GM21825 (cell line): ENCODE data around the gene PHB1.
A peak's percentile ranks its signal among the peaks of the same experiment; 100 is the strongest.
"Not testable (repeated sequence)": the region's sequence is repeated elsewhere in the genome, so short reads cannot be mapped to it uniquely, and the experiment has no call there.

Source experiments
- ATAC-seq: cut with Tn5 transposase; IDR thresholded peaks from one replicate; pipeline ENCODE4 v1.9.1; 2021; ENCODE audit warnings: mild to moderate bottlenecking, moderate library complexity; ENCODE audit not compliant: unreplicated experiment

Gene PHB1

DNA sequence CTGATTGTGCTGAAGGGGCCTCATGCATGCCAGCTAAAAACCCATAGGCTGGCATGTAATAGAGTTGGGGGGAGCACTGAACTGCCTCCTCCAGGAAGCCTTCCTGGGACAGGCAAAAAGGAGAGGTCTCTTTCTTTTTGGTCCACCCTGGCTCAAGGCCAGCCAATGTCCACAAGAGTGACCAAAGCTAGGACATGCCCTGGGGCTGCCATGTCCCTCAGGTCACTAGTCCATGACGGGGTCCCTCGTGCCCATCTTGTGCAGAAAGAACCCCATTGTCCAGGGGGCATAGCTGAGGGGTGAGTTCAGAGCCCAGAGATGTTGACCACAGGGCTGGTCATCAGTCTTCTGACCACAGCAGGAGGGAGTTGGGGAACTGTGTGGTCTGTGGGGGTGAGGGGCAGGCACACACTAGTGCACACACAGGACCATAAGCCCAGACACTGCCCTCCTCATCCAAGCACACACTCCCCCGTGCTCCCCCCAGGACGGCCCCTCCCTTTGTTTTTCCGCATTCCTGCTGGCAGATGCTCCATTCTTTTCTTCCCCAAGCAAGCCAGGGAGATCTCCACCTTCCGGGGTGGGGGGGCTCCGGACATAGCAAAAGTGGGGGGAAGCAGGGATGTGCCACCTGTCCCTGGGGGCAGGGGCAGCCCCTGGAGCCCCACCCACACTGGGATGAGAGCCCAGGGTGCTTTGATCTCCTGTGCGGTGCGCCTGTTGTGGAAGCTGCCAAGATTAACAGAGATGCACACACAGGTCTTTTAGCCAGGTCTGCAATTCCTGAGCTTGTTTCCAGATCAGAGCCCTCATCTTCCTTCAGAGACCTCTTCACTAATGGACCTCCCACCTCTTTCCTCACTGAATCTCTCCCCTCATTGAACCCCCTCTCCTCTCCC, 25.2 kb upstream of the PHB1 start:
- no peak for ATAC-seq

DNA sequence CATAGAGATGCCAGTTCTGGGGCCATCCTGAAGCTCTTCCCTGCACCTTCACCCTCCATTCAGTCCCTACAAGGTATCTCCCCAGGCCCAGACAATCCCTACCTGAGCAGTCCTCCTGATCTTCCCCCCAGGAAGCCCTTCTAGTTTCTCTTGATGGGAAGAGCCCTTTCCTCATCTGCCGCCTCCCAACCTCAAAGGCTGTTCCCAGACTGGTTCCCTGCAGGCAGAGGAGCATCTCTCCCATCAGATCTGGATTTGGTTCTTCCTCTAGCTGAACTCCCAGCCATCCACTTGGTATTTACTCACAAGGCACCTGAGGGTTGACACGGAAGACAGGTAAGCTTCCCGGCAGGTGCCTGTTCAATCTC, 24.6 kb upstream of the PHB1 start:
- ATAC-seq, result no peak

- no peak for ATAC-seq
Measured at GRCh38 chr17:49438436-49439278, 24.0 kb upstream of the PHB1 start.

DNA sequence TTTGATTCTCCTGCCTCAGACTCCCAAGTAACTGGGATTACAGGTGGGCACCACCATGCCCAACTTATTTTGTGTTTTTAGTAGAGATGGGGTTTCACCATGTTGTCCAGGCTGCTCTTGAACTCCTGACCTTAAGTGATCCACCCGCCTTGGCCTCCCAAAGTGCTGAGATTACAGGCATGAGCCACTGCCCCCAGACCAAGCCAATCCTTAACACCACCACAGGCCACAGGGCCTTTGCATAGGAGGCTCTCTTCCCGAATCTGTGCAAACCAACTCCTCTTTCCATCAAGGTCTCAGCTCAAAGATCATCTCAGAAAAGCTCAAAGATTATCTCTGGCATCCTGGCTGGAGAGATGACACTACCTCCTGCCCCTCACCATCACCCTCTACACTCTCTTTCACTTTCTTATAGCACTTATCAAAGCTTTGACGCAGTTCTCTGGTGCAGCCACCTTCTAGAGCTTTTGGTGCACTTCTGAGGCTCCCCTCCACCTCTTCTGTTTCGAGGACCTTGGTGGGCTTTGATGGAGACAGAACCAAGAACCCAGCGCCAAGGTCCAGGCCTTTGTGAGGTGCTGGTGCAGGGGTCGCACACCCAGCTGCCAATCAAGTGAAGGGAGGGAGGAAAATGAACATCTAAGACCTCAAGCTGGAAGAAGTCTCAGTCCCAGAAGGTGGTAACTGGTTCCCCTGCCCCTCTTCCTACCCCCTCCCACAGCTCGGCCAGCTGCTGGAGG, 23.2 kb upstream of the PHB1 start:
- no peak for ATAC-seq

DNA sequence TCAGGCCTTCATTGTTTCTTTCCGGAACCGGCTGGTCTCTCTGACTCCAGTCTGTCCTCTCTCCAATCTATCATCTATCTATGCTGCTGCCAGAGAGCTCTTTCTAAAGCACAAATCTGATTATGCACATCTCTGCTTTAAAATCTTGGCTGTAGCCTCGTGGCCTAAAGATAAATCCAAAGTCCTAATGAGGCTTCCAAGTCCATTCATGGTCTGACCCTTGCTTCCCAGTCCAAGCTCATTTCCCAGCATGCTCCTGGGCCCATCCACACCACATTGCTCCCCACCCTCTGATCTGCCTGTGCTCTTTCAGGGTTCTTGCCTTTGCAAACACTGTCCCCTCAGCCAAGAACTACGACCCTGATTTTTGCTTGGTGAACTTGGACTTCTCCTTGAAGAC, 21.5 kb upstream of the PHB1 start:
- ATAC-seq, result no peak

- ATAC-seq, result no peak
Measured at GRCh38 chr17:49435671-49436029, 21.0 kb upstream of the PHB1 start.

DNA sequence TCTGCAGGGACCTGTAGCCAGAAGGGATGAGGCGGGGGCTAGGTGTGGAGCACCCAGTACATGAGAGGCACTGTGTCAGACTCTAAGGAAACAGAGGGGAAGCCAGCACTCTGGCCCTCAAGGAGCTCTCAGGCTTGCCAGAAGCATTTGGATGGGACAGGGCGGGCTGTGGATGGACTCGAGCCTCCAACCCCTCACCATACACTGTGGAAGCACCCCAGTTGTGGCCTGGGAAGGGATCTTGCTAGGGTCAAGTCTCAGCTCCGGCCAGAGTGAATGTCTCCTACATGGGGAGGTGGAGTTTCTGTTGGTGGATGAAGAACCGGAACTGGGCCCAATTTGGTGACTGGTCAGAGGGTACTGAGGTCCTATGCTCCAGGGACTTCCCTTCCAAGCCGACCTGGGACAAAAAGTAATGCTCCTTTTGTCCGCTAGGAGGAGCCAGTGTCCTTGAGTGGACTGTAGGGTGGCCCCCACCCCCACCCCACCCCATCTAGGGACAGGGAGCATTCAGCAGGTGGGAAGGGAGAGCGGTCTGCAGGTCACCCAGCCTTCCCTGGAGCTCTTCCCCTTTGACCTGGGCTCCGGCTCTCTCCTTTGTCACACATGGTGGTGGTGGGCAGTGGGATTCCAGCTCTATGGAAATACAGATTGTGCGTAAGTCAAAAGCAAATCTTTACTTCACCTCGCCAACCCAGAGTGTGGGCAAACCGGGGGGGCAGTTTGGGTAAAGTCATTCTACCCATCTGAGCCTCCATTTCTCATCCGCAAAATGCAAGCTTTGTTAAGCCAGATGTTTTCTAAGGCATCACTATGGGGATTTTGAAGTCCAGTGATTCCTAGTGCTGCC, 20.4 kb upstream of the PHB1 start:
- no peak for ATAC-seq

- no peak for ATAC-seq
Measured at GRCh38 chr17:49433000-49433694, 18.5 kb upstream of the PHB1 start.

DNA sequence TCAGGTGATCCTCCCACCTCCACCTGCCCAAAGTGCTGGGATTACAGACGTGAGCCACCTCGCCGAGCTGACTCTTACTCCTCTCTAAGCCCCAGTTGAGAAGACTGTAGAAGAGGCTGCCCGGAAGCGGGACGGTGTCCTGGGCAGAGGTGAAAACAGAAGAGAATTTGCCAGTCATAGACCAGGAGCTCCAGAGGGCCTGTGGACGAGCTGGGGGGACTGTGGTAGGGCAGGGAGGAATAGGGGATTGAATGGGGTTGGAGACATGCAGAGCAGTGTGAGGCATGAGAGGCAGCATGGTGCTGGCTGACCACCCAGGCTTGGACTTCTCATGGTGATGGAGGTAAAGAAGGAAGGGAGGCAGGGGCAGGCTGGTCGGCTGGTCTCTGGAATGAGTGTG, 17.1 kb upstream of the PHB1 start:
- ATAC-seq, result no peak

GRCh38 chr17:49425004-49425286, 10.3 kb upstream of the PHB1 start:
- no peak for ATAC-seq

- not testable (repeated sequence) for ATAC-seq
Measured at GRCh38 chr17:49424276-49425003, 9.8 kb upstream of the PHB1 start.

- no peak for ATAC-seq
Measured at GRCh38 chr17:49422714-49423113, 8.0 kb upstream of the PHB1 start.

- ATAC-seq, result not testable (repeated sequence)
Measured at GRCh38 chr17:49419761-49420160, 5.1 kb upstream of the PHB1 start.

- not testable (repeated sequence) for ATAC-seq
Measured at GRCh38 chr17:49418754-49419740, 4.4 kb upstream of the PHB1 start.

DNA sequence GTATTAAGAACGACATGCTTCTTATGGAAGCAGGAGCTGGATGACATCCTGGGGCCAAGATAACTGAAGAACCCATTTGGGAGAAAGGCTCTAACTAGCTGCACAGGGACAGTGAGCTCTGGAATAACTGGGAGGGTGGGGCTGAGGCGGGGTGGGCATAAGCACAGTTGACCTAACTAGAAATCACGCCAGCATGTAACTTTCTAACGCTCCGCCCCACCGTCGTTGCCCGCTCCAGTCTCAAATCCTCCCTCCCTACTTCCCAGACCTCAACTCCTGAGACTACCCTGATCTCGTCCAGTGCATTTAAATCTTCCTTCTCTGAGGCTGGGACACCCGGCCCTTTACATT, 436 bp downstream of the PHB1 start:
- no peak for ATAC-seq

DNA sequence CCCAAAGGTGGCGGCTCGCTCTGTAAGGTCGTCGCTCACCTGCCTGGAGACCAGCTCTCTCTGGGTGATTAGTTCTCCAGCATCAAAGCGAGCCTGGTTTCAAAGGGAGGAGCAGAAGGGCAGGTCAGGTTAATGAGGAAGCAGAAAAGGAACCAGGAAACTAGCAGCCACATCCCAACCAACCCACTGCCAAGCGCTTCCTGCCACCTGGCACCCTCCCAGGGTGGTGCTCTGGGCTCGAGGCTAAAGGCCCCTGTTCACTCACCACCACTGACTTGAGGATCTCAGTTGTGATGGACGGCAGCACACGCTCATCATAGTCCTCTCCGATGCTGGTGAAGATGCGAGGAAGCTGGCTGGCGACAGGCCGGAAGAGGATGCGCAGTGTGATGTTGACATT, 5.6 kb downstream of the PHB1 start:
- ATAC-seq, result no peak

DNA sequence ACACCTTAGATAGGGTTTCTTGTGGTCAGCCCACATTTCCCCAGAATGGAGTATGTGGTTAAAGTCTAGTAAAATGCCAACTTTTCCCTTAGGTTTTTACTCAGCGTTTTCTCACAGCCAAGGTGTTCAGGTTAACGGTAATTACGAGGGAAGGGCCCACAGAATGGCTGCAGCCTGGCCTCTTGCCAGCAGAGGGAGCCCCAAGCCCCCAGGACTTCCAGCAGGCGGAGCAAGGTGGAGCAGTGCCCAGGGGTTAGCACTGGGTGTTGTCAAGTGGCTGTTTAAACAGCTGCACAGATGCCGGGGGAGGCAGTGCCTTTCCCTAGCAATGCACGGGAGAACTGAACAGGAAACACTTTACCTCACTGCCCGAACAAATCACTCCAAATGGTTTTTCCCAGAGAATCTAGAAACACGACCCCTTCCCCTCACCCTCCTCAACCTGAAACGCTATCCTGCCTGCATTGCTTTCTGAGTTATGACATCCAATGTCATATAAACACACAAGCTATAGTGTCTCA, 6.6 kb downstream of the PHB1 start:
- ATAC-seq, result peak; percentile 58

DNA sequence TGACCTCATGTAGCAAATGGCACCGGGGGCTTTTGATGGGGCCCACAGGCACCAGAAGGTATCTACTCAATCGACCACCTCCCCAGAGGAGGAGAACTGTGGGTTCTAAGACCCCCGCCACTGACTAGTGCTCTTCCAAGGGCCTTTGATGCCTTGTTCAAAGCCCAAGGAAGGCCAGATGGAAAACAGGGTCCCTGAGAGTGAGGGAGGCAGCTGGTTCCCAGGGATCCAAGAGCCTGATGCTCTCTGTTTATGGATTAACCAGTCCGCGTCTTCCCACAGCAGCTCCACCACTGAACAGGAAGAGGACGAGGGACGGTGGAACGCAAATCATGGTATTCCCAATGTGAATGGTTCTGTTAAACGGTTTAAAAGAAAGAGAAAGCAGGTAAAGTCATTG, 7.6 kb downstream of the PHB1 start:
- ATAC-seq, result no peak
